Osteoblast (primary cell): ENCODE results near the gene KAZN. TPM values are rescaled to one million over a fixed set of nuclear protein-coding genes. Genes with fewer than 3 reads are reported as not detected.

Experiments used
- DNase-seq: peaks from one replicate; pipeline ENCODE4 v3.0.0; 2011; ENCODE audit warnings: low spot score, mixed read lengths; ENCODE audit not compliant: insufficient read length; ENCODE audit errors: missing footprints
- H2AFZ ChIP-seq: 2 replicates; pipeline ENCODE4 v1.6.0; 2011; ENCODE audit warnings: mild to moderate bottlenecking, low read length
- H3K27ac ChIP-seq: 2 replicates; pipeline ENCODE4 v1.5.1; 2011; ENCODE audit warnings: mild to moderate bottlenecking, low read depth, low read length, moderate library complexity
- H3K27me3 ChIP-seq: 2 replicates; pipeline ENCODE4 v1.6.0; 2012; ENCODE audit warnings: mild to moderate bottlenecking, control low read depth, inconsistent platforms, low read length, moderate library complexity; ENCODE audit not compliant: insufficient read depth
- H3K36me3 ChIP-seq: 2 replicates; pipeline ENCODE4 v1.5.1; 2011; ENCODE audit warnings: mild to moderate bottlenecking, low read length, control low read depth, moderate library complexity; ENCODE audit not compliant: insufficient read depth
- H3K4me1 ChIP-seq: 2 replicates; pipeline ENCODE4 v1.5.1; 2011; ENCODE audit warnings: mild to moderate bottlenecking, low read length, control low read depth, moderate library complexity; ENCODE audit not compliant: insufficient read depth
- H3K4me2 ChIP-seq: 2 replicates; pipeline ENCODE4 v1.6.0; 2011; ENCODE audit warnings: mild to moderate bottlenecking, low read length; ENCODE audit not compliant: insufficient read depth
- H3K4me3 ChIP-seq: fragments of 200-600 bp; sonication (generic); 3 replicates; pipeline ENCODE4 v1.5.1; 2012; ENCODE audit warnings: mild to moderate bottlenecking, low read length, inconsistent platforms; ENCODE audit not compliant: insufficient read depth
- H3K79me2 ChIP-seq: 2 replicates; pipeline ENCODE4 v1.6.0; 2012; ENCODE audit warnings: mild to moderate bottlenecking, low read length, control low read depth, inconsistent platforms; ENCODE audit not compliant: insufficient read depth
- H3K9me3 ChIP-seq: 2 replicates; pipeline ENCODE4 v1.5.1; 2011; ENCODE audit warnings: low read depth, low read length, control low read depth
- H4K20me1 ChIP-seq: 2 replicates; pipeline ENCODE4 v1.6.0; 2012; ENCODE audit warnings: mild to moderate bottlenecking, low read length, control low read depth; ENCODE audit not compliant: insufficient read depth
- total RNA-seq: library from RNA; depleted of rRNA; stranded (reverse); fragments of >200 nt; gene quantifications from 2 replicates; pipeline ENCODE4 v1.2.3, GENCODE V29; 2012
- TF ChIP-seq, protein P1 (sequence below): IDR thresholded peaks from 2 replicates; pipeline ENCODE4 v1.5.1; 2011; ENCODE audit warnings: mild to moderate bottlenecking, low read depth, low read length, moderate library complexity; ENCODE audit errors: extremely low read depth

KAZN gene
- total RNA-seq, 1 donor, result 9.0 TPM

- no peak for DNase-seq
Measured at GRCh38 chr1:14626869-14627607, 28.6 kb downstream of the KAZN start.

GRCh38 chr1:14627608-14628489 is 29.4 kb downstream of the KAZN start:
- H3K79me2 ChIP-seq, result no peaks in the 10 kb centered on the region
- no peaks in the 10 kb centered on the region for H4K20me1 ChIP-seq
- no peak overlapping the region for H2AFZ ChIP-seq
- no peak overlapping the region for H3K4me3 ChIP-seq
- H3K4me2 ChIP-seq, result no peak overlapping the region
- no peaks in the 10 kb centered on the region for H3K36me3 ChIP-seq
- peaks cover 3% of the 10 kb centered on the region for H3K27me3 ChIP-seq
- H3K9me3 ChIP-seq, result no peaks in the 10 kb centered on the region
- no peak for DNase-seq
- no peaks in the 10 kb centered on the region for H3K4me1 ChIP-seq
- TF ChIP-seq, protein P1, sequence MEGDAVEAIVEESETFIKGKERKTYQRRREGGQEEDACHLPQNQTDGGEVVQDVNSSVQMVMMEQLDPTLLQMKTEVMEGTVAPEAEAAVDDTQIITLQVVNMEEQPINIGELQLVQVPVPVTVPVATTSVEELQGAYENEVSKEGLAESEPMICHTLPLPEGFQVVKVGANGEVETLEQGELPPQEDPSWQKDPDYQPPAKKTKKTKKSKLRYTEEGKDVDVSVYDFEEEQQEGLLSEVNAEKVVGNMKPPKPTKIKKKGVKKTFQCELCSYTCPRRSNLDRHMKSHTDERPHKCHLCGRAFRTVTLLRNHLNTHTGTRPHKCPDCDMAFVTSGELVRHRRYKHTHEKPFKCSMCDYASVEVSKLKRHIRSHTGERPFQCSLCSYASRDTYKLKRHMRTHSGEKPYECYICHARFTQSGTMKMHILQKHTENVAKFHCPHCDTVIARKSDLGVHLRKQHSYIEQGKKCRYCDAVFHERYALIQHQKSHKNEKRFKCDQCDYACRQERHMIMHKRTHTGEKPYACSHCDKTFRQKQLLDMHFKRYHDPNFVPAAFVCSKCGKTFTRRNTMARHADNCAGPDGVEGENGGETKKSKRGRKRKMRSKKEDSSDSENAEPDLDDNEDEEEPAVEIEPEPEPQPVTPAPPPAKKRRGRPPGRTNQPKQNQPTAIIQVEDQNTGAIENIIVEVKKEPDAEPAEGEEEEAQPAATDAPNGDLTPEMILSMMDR, result no peak
- H3K27ac ChIP-seq, result no peak overlapping the region

More at GRCh38 chr1:14626869-14627607, 28.6 kb downstream of the KAZN start:
- no peak overlapping the region for H2AFZ ChIP-seq
- TF ChIP-seq, protein P1, result no peak
- no peak overlapping the region for H3K27ac ChIP-seq
- no peak overlapping the region for H3K4me2 ChIP-seq
- no peak overlapping the region for H3K4me3 ChIP-seq
- peaks cover 3% of the 10 kb centered on the region for H3K27me3 ChIP-seq
- no peaks in the 10 kb centered on the region for H3K9me3 ChIP-seq
- H4K20me1 ChIP-seq, result no peaks in the 10 kb centered on the region
- no peaks in the 10 kb centered on the region for H3K36me3 ChIP-seq
- no peaks in the 10 kb centered on the region for H3K4me1 ChIP-seq
- no peaks in the 10 kb centered on the region for H3K79me2 ChIP-seq

DNA sequence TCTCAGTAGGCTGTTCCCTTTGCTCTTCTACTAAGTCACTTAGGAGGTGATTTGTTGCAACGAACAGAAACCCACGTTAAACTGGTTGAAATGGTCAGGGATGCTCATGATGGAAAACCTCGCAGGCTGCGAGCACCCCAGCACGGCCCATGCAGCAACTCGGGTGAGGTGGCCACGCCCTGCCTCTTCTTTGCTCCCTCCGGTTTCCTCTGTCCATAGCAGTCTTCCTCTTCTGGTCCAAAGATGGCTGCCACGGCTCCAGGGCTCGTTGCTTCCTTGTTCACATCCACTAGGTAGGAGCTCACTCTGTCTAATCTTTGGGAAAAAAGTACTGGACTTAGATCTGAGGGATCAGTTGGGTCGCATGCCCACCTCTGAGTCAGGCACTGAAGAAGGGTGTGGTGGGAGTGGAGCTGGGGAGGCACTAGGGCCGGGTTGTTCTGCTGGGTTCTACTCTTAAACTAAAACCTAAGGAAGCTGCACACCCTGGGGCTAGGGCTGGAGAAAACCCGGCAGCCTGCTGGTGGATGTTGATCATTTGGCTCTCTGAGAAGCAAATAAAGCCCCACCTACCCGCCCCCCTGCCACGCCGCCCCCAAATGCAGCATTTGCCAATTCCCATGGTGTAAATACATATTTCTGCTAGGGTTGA is 31.0 kb downstream of the KAZN start:
- Histone ChIP-seq H3K4me3 (no peak overlapping the region), H4K20me1 (no peaks in the 10 kb centered on the region), H3K79me2 (no peaks in the 10 kb centered on the region), H3K36me3 (no peaks in the 10 kb centered on the region), H3K27ac (no peak overlapping the region), H3K9me3 (no peaks in the 10 kb centered on the region), H3K4me1 (no peaks in the 10 kb centered on the region), H3K27me3 (peaks cover 3% of the 10 kb centered on the region), H2AFZ (no peak overlapping the region), H3K4me2 (no peak overlapping the region)
- TF ChIP-seq, protein P1, result no peak
- no peak for DNase-seq
